ENCODE measurements around the gene SLC1A3. TPM values are rescaled to one million over a fixed set of nuclear protein-coding genes. Genes with fewer than 3 reads are reported as not detected.

Gene SLC1A3
- total and polyA plus RNA-seq, 2 of the 4 experiments (the other 2 are of a cell fraction), result 0.27 to 1.3 TPM

DNA sequence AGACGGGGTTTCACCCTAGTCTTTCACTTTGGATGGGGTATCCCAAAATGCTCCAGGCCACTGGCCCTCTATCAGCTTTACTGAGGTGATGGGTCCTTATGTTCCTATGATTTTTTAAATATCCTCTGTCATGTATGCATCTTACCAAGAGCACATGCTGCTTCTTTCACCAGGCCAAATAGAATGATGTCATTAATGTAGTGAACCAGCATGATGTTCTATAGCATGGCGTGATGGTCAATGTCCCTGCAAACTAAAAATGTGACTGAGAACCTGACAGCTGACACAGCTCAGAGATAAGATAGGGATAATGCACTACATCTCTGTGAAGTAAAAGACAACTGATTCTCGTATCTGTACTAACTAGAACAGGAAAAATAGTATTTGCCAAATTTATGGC lies 103.6 kb downstream of the SLC1A3 start:
- no peak overlapping the region for H3K14ac ChIP-seq (replicated peaks; ENCODE audit: low read depth, low read length)
- in situ Hi-C loops (cut with MboI; ENCODE audit: low sequenced_read_pairs) (no loop called here), dilution Hi-C loops (cut with HindIII; ENCODE audit: low sequenced_read_pairs, unreplicated experiment) (no loop called here), intact Hi-C loops (cut with micrococcal nuclease) (no loop called here)
- WGBS, 2 experiments (ENCODE audit: extremely low coverage in 2 of 2, insufficient read length in 1 of 2), result no CpG with 5 or more reads among the region's 3 CpGs
- H4K5ac ChIP-seq (ENCODE audit: low read depth, low read length), result no peak overlapping the region
- H4K91ac ChIP-seq (ENCODE audit: insufficient read depth, low read depth, low read length), result no peak overlapping the region
- no peak overlapping the region for H2BK5ac ChIP-seq (ENCODE audit: low read depth, low read length, poor library complexity, severe bottlenecking)
- ChIA-PET POLR2A (ENCODE audit: unreplicated experiment) (no interaction called here), CTCF (no interaction called here)
- BruUV-seq (replicated peaks), result no TSS peak
- H2BK120ac ChIP-seq (ENCODE audit: low read depth, low read length), result no peak overlapping the region
- no peaks in the 10 kb centered on the region for H3K79me1 ChIP-seq (ENCODE audit: low read depth in 1 of 2, low read length in 2 of 2)
- no peak overlapping the region for H3K4me2 ChIP-seq (ENCODE audit: low read depth, low read length)
- H3K9ac ChIP-seq (ENCODE audit: low read depth, low read length), result no peak overlapping the region
- no peak overlapping the region for H2BK20ac ChIP-seq (ENCODE audit: low read depth, low read length)
- no peak overlapping the region for H4K8ac ChIP-seq (ENCODE audit: low read depth in 2 of 2, low read length in 2 of 2)
- no peaks in the 10 kb centered on the region for H3K36me3 ChIP-seq (ENCODE audit: control insufficient read depth, insufficient read depth, low read length)
- no peak overlapping the region for H3K56ac ChIP-seq (ENCODE audit: extremely low read depth, insufficient read depth, low read length)
- no peak overlapping the region for H2AK5ac ChIP-seq (ENCODE audit: low read depth, low read length)
- no peak overlapping the region for H3K23ac ChIP-seq (ENCODE audit: low read depth, low read length)
- peaks cover 10% of the 10 kb centered on the region for H3K27me3 ChIP-seq (ENCODE audit: control insufficient read depth, insufficient read depth, low read length)
- no peak overlapping the region for H3K18ac ChIP-seq (ENCODE audit: low read depth, low read length)
- H2BK15ac ChIP-seq (ENCODE audit: low read depth, low read length), result no peak overlapping the region
- no peak overlapping the region for H2AK9ac ChIP-seq (replicated peaks; ENCODE audit: low read depth, low read length, poor library complexity)
- ATAC-seq (ENCODE audit: low read depth) (no peak), DNase-seq (no peak)
- no peak for TF ChIP-seq BHLHE40 (IDR thresholded peaks at IDR 0.05; ENCODE audit: low read depth, low read length)
- no peak for TF ChIP-seq RFX5 (IDR thresholded peaks at IDR 0.05; ENCODE audit: low read depth, low read length)
- no peak for TF ChIP-seq MAZ (IDR thresholded peaks at IDR 0.05; ENCODE audit: borderline replicate concordance, low read depth, low read length)
- no peak for TF ChIP-seq FOS (IDR thresholded peaks at IDR 0.05; ENCODE audit: low read depth, low read length)
- TF ChIP-seq POLR2A (IDR thresholded peaks at IDR 0.05; ENCODE audit: low read depth, low read length), result no peak
- no peak for TF ChIP-seq SMC3 (IDR thresholded peaks at IDR 0.05; ENCODE audit: low read depth, low read length)
- no peak for TF ChIP-seq RCOR1 (IDR thresholded peaks at IDR 0.05; ENCODE audit: insufficient replicate concordance, low read length)
- no peak for TF ChIP-seq ELK1 (IDR thresholded peaks at IDR 0.05; ENCODE audit: borderline replicate concordance, low read depth, low read length)
- no peak for TF ChIP-seq NFE2L2 (IDR thresholded peaks at IDR 0.05; ENCODE audit: low read depth, low read length)
- TF ChIP-seq MAFK (IDR thresholded peaks at IDR 0.05; ENCODE audit: low read depth, low read length), result no peak
- no peak for TF ChIP-seq RAD21 (IDR thresholded peaks at IDR 0.05; ENCODE audit: low read length)
- no peak for TF ChIP-seq MXI1 (IDR thresholded peaks at IDR 0.05; ENCODE audit: borderline replicate concordance, low read depth, low read length)
- no peak for TF ChIP-seq USF2 (IDR thresholded peaks at IDR 0.05; ENCODE audit: low read depth, low read length)
- TF ChIP-seq, protein P1, sequence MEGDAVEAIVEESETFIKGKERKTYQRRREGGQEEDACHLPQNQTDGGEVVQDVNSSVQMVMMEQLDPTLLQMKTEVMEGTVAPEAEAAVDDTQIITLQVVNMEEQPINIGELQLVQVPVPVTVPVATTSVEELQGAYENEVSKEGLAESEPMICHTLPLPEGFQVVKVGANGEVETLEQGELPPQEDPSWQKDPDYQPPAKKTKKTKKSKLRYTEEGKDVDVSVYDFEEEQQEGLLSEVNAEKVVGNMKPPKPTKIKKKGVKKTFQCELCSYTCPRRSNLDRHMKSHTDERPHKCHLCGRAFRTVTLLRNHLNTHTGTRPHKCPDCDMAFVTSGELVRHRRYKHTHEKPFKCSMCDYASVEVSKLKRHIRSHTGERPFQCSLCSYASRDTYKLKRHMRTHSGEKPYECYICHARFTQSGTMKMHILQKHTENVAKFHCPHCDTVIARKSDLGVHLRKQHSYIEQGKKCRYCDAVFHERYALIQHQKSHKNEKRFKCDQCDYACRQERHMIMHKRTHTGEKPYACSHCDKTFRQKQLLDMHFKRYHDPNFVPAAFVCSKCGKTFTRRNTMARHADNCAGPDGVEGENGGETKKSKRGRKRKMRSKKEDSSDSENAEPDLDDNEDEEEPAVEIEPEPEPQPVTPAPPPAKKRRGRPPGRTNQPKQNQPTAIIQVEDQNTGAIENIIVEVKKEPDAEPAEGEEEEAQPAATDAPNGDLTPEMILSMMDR (conservative IDR thresholded peaks at IDR 0.05; ENCODE audit: low read depth, low read length), result no peak
- no peak for TF ChIP-seq CHD1 (IDR thresholded peaks at IDR 0.05; ENCODE audit: low read depth, low read length)
- TF ChIP-seq CEBPB (IDR thresholded peaks at IDR 0.05; ENCODE audit: low read depth, low read length), result no peak
- H3K9me3 ChIP-seq (ENCODE audit: control insufficient read depth, insufficient read depth, low read length), result no peaks in the 10 kb centered on the region
- no peak overlapping the region for H3K4ac ChIP-seq (ENCODE audit: low read depth, low read length)
- H4K20me1 ChIP-seq (ENCODE audit: insufficient read depth, low read length), result no peaks in the 10 kb centered on the region
- H2AFZ ChIP-seq (replicated peaks; ENCODE audit: low read length, poor library complexity), result no peak overlapping the region
- H3K4me1 ChIP-seq (ENCODE audit: control insufficient read depth, insufficient read depth, low read length), result no peaks in the 10 kb centered on the region
- H3K4me3 ChIP-seq (ENCODE audit: insufficient read depth, low read depth, low read length), result no peak overlapping the region
- no peaks in the 10 kb centered on the region for H3K9me1 ChIP-seq (ENCODE audit: insufficient read depth, low read length)
- no peak overlapping the region for H3K27ac ChIP-seq (ENCODE audit: insufficient read depth, low read length)
